Measurements from ENCODE around the gene FAM229A.

Gene FAM229A

GRCh38 chr1:32346532-32347157, 15.6 kb downstream of the FAM229A start:
- DNase-seq: no peak

DNA sequence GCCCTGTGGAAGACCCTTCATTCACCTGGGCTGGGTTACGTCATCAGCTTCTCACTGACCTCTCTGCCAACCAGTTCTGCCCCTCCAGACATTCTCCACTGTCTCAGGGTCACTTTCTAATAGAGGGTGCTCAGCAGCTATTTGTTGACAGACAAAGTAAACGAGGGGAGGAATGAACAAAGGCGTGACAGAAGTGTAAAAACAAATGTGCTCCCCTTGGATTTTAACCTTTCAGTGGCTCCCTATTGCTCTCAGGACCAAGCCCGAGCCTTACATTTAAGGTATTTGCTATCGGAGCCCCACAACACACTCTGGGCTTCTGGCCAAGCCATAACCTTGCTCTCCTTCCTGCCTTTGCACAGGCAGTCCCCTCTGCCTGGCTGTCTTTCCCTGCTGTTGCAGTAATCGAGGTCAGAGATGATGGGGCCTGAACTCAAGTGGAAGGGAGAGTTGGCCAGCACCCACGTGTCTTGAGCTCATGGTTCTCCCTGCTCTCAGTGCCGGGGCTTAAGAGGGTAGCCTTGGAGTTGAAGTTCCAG, 16.9 kb downstream of the FAM229A start:
- peak; percentile 43 to 59 for DNase-seq

DNA sequence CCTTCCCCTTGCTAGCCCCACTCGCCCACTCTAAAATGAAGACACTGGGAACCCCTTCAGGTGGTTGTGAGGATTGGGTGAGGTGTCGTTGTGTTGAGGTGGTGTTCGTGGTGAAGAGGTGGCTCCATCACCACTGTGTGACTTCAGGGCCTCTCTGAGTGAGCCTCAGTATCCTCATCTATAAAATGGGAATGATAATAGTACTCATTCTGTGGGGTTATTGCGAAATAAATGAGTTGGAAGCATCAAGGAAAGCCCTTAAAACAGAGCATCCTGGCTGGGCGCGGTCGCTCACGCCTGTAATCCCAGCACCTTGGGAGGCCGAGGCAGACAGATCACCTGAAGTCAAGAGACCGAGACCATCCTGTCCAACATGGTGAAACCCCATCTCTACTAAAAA, 19.6 kb downstream of the FAM229A start:
- DNase-seq: no peak

DNA sequence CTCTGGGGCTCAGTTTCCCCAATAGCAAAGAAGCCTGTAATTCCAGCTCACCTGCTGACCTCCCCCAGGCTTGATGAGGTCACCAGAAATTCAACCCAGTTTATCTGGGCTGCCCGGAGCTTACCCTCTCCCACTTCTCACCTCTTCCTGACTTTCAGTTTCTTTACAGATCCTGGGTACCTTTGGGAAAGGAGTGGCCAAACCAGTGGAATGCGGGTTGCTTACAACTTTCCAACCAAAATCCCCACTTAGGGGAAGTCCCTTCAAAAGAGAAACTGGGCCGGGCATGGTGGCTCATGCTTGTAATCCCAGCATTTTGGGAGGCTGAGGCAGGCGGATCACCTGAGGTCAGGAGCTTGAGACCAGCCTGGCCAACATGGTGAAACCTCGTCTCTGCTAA, 20.3 kb downstream of the FAM229A start:
- no peak for DNase-seq

DNA sequence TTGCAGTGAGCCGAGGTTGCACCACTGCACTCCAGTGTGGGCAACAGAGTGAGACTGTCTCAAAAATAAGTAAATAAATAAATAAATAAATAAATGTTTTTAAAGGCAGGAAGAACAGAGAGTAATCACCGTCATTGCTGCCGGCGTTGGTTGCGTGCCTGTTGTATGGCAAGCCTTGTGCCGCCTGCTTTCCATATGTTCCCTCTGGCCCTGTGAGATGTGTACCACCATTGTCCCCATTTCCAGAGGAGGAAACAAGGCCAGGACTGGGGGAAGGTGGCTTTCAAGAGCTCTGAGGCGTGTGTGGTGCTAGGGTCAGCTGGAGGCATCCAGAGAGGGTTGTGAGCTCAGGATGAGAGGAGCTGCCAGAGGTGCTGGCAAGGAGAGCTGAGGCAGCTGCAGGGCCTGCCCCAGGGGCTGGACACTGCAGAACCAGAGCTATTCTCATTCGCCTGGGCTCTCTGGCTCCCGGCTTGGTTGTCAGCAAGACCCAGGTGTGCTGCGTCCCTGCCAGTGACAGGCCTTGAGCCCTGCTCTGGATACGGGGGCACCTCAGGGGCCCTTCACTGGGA, 21.0 kb downstream of the FAM229A start:
- no peak for DNase-seq

DNA sequence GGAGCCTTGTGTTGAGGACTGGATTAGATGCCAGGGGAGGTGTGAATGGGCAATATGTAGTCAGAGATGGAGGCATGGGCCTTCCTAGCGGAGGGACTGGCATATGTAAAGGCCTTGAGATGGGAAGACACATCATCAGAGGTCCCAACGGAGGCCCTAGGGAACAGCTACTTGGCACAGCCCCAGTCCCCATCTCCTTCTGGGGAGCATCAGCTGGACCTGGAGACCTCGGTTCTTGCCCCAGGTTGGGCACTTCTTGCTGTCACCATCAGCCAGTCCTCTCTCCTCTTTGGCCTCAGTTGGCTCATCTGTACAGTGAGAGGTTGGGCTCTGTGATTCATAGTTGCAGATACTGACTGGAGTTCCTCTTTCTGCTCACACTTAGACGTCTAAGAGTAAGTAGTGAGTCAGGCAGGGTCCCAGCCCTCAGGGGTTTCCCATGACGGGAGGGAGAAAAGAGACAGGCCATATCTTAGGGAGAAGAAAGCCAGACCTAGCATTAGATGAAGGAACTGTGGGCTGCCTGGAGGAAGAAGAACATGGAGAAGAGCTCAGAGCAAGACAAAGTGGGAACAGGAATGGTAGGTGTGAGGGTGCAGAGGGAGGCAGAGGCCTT, 22.8 kb downstream of the FAM229A start:
- peak; percentile 68 to 73 for DNase-seq

DNA sequence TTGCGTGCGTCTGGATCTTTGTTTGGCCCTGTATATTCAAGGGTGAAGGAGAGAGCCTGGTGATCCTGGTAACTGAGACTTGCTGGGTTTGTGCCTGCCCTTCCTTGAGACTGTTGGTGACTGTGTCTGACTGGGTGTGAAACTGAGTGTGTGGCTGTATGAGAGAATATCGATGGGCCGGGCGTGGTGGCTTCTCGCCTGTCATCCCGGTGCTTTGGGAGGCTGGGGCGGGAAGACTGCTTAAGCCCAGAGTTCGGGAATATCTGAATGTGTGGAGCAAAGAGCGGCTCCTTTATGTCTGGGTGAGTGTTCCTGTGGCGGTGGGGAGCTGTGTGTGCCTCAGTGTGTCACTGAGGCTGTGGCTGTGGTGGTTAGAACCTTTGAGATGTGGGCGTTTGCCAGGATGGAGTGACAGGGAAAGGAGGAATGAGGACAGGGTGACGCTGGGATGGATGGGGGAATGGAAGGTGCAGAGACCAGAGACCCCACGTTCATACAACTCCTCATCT, 23.6 kb downstream of the FAM229A start:
- DNase-seq: no peak

DNA sequence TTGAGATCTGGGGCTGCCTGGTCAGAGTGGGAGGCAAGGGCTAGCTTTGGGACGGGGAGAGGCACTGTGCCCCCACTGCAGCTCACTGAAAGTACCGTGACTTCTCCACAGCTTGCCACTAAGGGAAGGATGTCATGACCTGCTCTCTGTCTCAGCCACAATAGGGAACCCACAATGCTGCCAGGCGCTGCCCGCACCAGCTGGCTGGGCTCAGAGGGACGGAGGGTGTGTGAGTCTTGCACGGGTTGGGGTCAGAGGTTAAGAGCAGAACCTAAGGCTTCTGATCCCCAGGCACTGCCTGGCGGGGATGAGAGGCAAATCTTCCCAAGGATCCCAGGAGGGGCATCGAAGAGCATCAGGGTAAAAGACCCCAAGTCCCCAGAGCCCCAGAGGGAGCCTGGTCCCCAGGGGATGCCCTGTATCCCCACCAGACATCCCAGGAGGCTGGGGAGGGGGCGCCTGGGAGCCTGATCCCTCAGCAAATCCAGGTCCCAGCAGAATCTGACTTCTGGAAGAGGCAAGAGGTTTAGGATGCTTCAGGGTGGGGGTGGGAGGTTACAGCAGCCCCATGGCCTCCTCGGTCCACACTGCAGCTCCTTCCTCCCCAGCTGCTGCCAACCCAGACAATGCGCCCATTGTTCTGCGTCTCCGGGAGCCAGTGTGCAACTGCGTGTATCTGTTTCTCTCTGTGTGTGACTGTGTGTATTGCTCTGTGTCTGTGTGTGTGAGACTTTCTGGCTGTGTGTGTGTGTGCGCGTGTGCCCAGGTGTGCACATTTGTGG, 24.2 kb downstream of the FAM229A start:
- peak; percentile 74 to 78 for DNase-seq

DNA sequence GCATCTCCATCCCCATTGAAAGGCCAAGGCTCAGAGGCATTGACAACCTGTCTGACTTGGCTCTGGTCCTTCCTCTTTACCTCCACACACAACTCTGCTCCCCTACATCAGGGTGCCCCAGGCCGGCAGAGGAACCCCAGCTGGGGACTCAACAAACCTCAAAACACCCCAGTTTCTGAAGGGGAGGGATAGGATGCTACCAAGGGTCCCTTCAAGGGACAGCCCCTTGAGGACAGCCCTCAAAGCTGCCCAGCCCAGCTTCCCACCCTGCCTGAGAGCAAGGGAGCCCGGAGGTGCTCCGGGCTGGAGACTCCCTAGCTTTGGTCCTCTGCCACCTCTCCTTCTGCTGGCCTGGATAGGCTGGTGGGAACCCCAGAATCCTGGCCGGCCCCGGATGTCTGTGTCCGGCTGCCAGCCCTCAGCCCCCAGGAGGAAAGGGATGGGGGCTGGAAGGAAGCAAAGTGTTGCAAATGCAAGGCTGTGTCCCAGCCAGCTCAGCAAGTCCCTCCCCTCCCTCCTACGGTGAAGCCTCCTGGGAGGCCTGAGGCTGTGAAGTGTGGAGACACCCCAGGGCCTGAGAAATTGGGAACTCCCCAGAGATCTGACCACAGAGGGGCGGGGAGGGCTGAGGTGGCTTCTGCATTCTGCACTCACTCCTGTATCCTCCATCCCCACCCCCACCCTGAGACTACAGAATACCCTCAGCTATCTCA, 25.2 kb downstream of the FAM229A start:
- peak; percentile 90 to 95 for DNase-seq

DNA sequence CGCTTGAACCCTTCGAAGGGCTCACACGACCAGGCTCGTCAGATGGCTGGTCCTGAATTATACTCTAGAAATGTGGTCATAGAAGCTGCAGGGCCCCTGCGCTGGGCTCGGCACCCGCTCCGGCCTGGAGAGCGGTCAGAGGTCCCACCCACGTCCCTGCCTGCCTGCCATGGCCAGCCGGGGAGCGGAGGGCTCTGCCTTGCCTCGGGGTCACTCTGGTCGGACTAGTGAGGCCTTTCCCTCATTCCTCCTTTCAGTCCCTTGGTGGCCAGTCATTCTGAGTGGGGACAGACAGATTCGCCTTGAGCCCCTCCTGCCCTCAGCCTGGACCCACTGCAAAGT, 25.7 kb downstream of the FAM229A start:
- no peak for DNase-seq

- peak in 1 of 2 experiments; percentile 15 for DNase-seq
Measured at GRCh38 chr1:32335790-32336590, 26.3 kb downstream of the FAM229A start, which contains the start of gene MARCKSL1. Gene MARCKSL1 (minus strand): TSS chr1:32336233. CDS start chr1:32336033, 200 bp downstream.

GRCh38 chr1:32335535-32335789, 26.8 kb downstream of the FAM229A start:
- DNase-seq: no peak

DNA sequence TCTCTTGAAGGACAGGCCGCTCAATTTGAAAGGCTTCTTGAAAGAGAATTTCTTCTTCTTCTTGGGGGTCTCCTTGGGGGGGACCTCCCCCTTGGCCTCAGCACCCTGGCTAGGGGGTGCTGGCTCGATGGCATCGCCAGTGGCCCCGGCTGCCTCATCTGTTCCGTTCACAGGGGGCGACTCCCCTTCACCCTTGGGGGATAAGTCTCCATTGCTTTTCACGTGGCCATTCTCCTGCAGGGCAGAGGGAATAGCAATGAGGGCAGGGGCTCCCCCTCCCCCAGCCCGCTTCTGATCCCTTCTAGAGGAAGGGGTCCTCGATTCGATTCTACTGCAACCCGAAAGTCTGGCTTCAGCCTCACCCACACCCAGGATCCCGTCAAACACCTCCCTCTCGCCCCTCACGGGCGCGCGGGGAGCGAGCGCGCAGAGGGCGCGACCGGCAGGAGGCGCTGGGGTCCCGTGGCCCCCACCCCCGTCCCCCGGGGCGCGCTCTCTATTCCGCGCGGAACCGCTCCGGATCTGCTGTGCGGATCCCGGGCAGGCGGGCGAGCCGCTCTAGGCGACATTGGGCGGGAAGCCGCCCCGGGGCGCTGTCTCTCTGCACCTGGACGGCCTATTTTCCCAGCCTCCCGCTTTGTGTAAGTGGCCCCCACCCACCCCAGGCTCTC, 27.3 kb downstream of the FAM229A start:
- peak in 1 of 2 experiments; percentile 18 for DNase-seq

- no peak for DNase-seq
Measured at GRCh38 chr1:32334274-32334861, 27.9 kb downstream of the FAM229A start.

- DNase-seq: no peak
Measured at GRCh38 chr1:32333251-32333963, 28.9 kb downstream of the FAM229A start.

- no peak for DNase-seq
Measured at GRCh38 chr1:32332290-32333079, 29.8 kb downstream of the FAM229A start.

DNA sequence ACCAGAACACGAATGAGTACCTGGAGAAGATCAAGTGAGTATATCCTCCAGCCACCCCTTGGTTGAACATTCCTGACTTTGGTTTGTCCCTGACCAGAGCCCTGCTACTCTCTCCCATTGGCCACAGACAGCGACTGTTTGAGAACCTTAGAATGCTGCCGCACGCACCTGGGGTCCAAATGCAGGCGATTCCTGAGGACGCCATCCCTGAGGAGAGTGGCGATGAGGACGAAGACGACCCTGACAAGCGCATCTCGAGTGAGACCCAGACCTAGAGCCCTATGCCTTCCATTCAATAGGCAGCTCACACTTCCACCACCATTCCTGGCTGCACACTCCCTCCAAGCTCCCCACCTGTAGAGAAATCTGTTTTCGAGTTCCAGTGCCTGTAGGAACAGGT, 30.7 kb downstream of the FAM229A start:
- no peak for DNase-seq

DNA sequence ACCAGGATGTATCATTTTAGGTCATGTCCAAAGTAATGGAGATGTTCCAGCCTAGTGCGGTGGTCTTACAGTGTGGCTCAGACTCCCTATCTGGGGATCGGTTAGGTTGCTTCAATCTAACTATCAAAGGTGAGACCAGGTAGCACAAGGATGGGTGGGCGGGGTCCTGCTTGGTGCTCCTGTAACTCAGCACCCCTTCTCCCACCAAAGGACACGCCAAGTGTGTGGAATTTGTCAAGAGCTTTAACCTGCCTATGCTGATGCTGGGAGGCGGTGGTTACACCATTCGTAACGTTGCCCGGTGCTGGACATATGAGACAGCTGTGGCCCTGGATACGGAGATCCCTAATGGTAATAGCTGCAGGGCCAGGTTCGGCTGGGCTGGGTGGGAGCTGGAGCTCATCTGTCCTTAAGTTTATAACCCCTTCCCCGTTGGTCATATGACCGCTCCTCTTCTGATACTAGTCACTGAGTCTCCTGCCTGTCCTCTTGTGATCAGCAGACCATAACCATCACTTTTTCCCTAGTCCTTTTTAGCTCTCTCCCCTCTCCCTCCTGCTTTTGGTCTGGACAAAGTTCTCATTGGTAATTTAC, 31.6 kb downstream of the FAM229A start:
- no peak for DNase-seq

DNA sequence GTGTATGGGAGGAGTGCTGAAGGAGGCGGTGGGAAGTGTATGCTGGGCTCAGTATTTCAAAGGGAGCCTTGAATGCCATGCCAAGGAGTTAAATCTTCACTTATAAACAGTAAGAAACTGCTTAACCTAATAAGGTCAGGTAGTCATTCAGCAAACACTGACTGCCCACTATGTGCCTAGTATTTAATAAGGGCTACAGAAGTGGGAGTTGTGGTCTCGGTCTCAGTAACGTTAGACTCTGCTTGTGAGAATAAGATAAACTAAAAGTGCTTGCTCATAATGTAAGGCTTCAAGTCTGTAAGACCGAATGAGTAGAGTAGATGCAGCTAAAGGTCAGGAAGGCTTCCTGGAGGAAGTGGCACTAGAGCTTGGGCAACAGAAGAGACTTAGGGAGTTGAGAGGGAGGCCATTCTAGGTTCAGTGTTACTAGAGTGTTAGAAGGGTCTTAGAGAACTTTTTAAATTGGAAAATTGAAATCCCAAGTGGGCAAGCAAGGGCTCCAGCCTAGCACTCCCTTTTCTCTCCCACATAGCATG, 32.3 kb downstream of the FAM229A start:
- no peak for DNase-seq

Measured in AML-193 (cell line).